Neutrophil (primary cell): Measurements from ENCODE around the gene ABHD17A.
"Not testable (repeated sequence)": the region's sequence is repeated elsewhere in the genome, so short reads cannot be mapped to it uniquely, and the experiment has no call there.

Experiments used
- H3K27ac ChIP-seq: fragments of 200-600 bp; sonication (generic); 2 replicates; pipeline ENCODE4 v1.5.1; 2016; ENCODE audit warnings: mild to moderate bottlenecking, moderate library complexity
- H3K27me3 ChIP-seq: fragments of 200-600 bp; sonication (generic); 2 replicates; pipeline ENCODE4 v1.6.0; 2016; ENCODE audit warnings: mild to moderate bottlenecking
- H3K36me3 ChIP-seq: fragments of 200-600 bp; sonication (generic); 2 replicates; pipeline ENCODE4 v1.5.1; 2017
- H3K4me1 ChIP-seq, 2 experiments: fragments of 200-600 bp in 1 of 2; sonication (generic) in 1 of 2; 1 replicate in 1 of 2; 2 replicates in 1 of 2; pipeline versions ENCODE4 v1.5.1 to v1.6.1; 2013 to 2016; ENCODE audit warnings: low read depth in 1 of 2, low read length in 1 of 2, mild to moderate bottlenecking in 1 of 2, moderate library complexity in 1 of 2; ENCODE audit not compliant: control insufficient read depth in 1 of 2, insufficient read depth in 1 of 2
- H3K4me3 ChIP-seq, 2 experiments: fragments of 200-600 bp in 1 of 2; sonication (generic) in 1 of 2; 1 replicate in 1 of 2; 2 replicates in 1 of 2; pipeline ENCODE4 v1.5.1; 2013 to 2016; ENCODE audit warnings: low read depth in 1 of 2, low read length in 1 of 2, mild to moderate bottlenecking in 1 of 2, moderate library complexity in 1 of 2
- H3K9me3 ChIP-seq: fragments of 200-600 bp; sonication (generic); 2 replicates; pipeline ENCODE4 v1.5.1; 2016
- TF ChIP-seq, protein P1 (sequence below): fragments of 200-600 bp; sonication (generic); IDR thresholded peaks from 2 replicates; pipeline ENCODE4 v1.5.1; 2016; ENCODE audit warnings: antibody characterized with exemption

ABHD17A gene

DNA sequence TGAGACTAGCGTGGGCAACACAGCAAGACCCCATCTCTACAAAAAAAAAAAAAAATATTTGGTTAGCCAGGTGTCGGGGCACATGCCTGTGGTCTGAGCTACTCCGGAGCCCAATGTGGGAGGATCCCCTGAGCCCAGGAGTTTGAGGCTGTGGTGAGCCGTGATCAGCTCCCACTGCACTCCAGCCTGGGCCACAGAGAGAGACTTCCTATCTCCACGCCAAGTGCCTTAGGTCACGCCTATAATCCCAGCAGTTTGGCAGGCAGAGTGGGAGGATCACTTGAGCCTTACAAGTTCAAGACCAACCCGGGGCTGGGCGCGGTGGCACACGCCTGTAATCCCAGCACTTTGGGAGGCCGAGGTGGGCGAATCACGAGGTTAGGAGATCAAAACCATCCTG lies 11.2 kb upstream of the ABHD17A start:
- peaks cover 37 to 45% of the 10 kb centered on the region in 2 experiments for H3K4me1 ChIP-seq
- TF ChIP-seq, protein P1, sequence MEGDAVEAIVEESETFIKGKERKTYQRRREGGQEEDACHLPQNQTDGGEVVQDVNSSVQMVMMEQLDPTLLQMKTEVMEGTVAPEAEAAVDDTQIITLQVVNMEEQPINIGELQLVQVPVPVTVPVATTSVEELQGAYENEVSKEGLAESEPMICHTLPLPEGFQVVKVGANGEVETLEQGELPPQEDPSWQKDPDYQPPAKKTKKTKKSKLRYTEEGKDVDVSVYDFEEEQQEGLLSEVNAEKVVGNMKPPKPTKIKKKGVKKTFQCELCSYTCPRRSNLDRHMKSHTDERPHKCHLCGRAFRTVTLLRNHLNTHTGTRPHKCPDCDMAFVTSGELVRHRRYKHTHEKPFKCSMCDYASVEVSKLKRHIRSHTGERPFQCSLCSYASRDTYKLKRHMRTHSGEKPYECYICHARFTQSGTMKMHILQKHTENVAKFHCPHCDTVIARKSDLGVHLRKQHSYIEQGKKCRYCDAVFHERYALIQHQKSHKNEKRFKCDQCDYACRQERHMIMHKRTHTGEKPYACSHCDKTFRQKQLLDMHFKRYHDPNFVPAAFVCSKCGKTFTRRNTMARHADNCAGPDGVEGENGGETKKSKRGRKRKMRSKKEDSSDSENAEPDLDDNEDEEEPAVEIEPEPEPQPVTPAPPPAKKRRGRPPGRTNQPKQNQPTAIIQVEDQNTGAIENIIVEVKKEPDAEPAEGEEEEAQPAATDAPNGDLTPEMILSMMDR, result no peak
- H3K27me3 ChIP-seq, result no peaks in the 10 kb centered on the region
- H3K9me3 ChIP-seq, result no peaks in the 10 kb centered on the region
- H3K36me3 ChIP-seq, result no peaks in the 10 kb centered on the region
- no peak overlapping the region for H3K27ac ChIP-seq
- H3K4me3 ChIP-seq, result no peak overlapping the region

DNA sequence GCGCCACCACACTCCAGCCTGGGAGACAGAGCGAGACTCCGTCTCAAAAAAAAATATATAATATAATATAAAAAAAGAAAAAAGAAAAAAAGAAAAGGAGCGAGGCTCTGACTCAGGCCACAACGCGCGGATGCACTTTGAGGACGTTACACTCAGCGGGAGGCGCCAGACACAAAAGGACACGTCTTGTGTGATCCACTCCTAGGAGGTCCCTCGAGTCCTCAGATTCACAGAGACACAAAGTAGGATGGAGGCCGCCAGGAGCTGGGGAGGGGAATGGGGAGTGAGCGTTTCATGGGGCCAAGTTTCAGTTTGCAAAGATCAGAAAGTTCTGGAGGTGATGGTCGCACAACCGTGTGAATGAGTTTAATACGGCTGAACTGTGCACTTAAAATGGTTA lies 8.5 kb upstream of the ABHD17A start:
- Histone ChIP-seq H3K36me3 (no peaks in the 10 kb centered on the region), H3K4me1 (peaks cover 30 to 36% of the 10 kb centered on the region in 2 experiments), H3K9me3 (no peaks in the 10 kb centered on the region), H3K27me3 (no peaks in the 10 kb centered on the region), H3K4me3 (no peak overlapping the region), H3K27ac (no peak overlapping the region)
- TF ChIP-seq, protein P1, result no peak

GRCh38 chr19:1889907-1890306 lies 4.6 kb upstream of the ABHD17A start:
- Histone ChIP-seq H3K4me1 (peaks cover 3 to 4% of the 10 kb centered on the region in 2 experiments), H3K4me3 (no peak overlapping the region), H3K9me3 (no peaks in the 10 kb centered on the region), H3K27me3 (no peaks in the 10 kb centered on the region), H3K27ac (peak overlapping the region; percentile 13), H3K36me3 (no peaks in the 10 kb centered on the region)
- TF ChIP-seq, protein P1, result no peak

- H3K27ac ChIP-seq, result no peak overlapping the region
- H3K36me3 ChIP-seq, result no peaks in the 10 kb centered on the region
- TF ChIP-seq, protein P1, result no peak
- H3K4me3 ChIP-seq, result no peak overlapping the region
- H3K4me1 ChIP-seq, result peaks cover 15 to 18% of the 10 kb centered on the region in 2 experiments
- no peaks in the 10 kb centered on the region for H3K27me3 ChIP-seq
- H3K9me3 ChIP-seq, result no peaks in the 10 kb centered on the region
Observed at GRCh38 chr19:1888385-1888784, 3.1 kb upstream of the ABHD17A start.

GRCh38 chr19:1886360-1886759 lies 1.1 kb upstream of the ABHD17A start:
- H3K27ac ChIP-seq, result peak overlapping the region; percentile 87
- not testable (repeated sequence) for H3K36me3 ChIP-seq, H3K4me3 ChIP-seq, H3K27me3 ChIP-seq, H3K9me3 ChIP-seq
- H3K4me1 ChIP-seq, result peaks cover 29 to 34% of the 10 kb centered on the region in 2 experiments

- no peaks in the 10 kb centered on the region for H3K9me3 ChIP-seq
- H3K27me3 ChIP-seq, result no peaks in the 10 kb centered on the region
- peaks cover 12% of the 10 kb centered on the region for H3K36me3 ChIP-seq
- peaks cover 29 to 34% of the 10 kb centered on the region in 2 experiments for H3K4me1 ChIP-seq
- TF ChIP-seq, protein P1, result no peak
- peak overlapping the region; percentile 70 to 89 for H3K4me3 ChIP-seq
- H3K27ac ChIP-seq, result peak overlapping the region; percentile 87
Observed at GRCh38 chr19:1884719-1885334, 469 bp downstream of the ABHD17A start.
